GM12878 (cell line): ENCODE data around the gene PARG. TPM values are rescaled to one million over a fixed set of nuclear protein-coding genes. Genes with fewer than 3 reads are reported as not detected.

ENCODE experiments used
- CREB1 ChIP-seq: IDR thresholded peaks from 2 replicates; pipeline ENCODE4 v1.6.1; 2012; ENCODE audit warnings: low read depth, mild to moderate bottlenecking, inconsistent platforms
- EED ChIP-seq: sonication (generic); IDR thresholded peaks from 2 replicates; pipeline ENCODE4 v1.6.1; 2016; ENCODE audit warnings: antibody characterized with exemption, low read depth
- ETV6 ChIP-seq, 2 experiments: fragments of 450-650 bp in 1 of 2; IDR thresholded peaks in 1 of 2; conservative IDR thresholded peaks in 1 of 2; 2 replicates each; pipeline ENCODE4 v1.6.1; 2014; ENCODE audit warnings: antibody characterized with exemption in 1 of 2, borderline replicate concordance in 1 of 2, low read depth in 1 of 2, mild to moderate bottlenecking in 1 of 2, moderate library complexity in 1 of 2
- NFIC ChIP-seq: IDR thresholded peaks from 2 replicates; pipeline ENCODE4 v1.6.1; 2012; ENCODE audit warnings: low read depth, mild to moderate bottlenecking, inconsistent platforms, low read length, moderate library complexity
- PBX3 ChIP-seq: IDR thresholded peaks from 2 replicates; pipeline ENCODE4 v1.6.1; 2011; ENCODE audit warnings: mild to moderate bottlenecking, low read depth, low read length, moderate library complexity; ENCODE audit not compliant: insufficient replicate concordance
- POU2F2 ChIP-seq: IDR thresholded peaks from 3 replicates; pipeline ENCODE4 v1.6.1; 2011; ENCODE audit warnings: low read depth, mild to moderate bottlenecking, low read length, borderline replicate concordance
- REST ChIP-seq: IDR thresholded peaks from 2 replicates; pipeline ENCODE4 v1.6.1; 2012; ENCODE audit warnings: mild to moderate bottlenecking, low read depth, low read length
- SMC3 ChIP-seq: IDR thresholded peaks from 2 replicates; pipeline ENCODE4 v1.6.1; 2011; ENCODE audit warnings: low read length, improper control_type of control experiment, borderline replicate concordance
- SP1 ChIP-seq: IDR thresholded peaks from one replicate; pipeline ENCODE4 v1.6.1; 2011; ENCODE audit warnings: low read depth, low read length
- TBL1XR1 ChIP-seq: IDR thresholded peaks from 2 replicates; pipeline ENCODE4 v1.6.1; 2012; ENCODE audit warnings: low read depth, low read length, improper control_type of control experiment
- ZNF274 ChIP-seq: IDR thresholded peaks from one replicate; pipeline ENCODE4 v1.8.0; 2011; ENCODE audit not compliant: insufficient read length, insufficient read depth
- ZNF687 ChIP-seq: fragments of 450-650 bp; IDR thresholded peaks from 2 replicates; pipeline ENCODE4 v1.6.1; 2017; ENCODE audit warnings: mild to moderate bottlenecking, moderate library complexity
- polyA plus RNA-seq, 11 experiments: library from polyadenylated mRNA; depleted of rRNA in 4 of 11; unstranded in 6 of 11; stranded (reverse) in 5 of 11; fragments of >200 nt; fragmentation: Nextera tagmentation in 4 of 11; fragmentation: Illumina TruSeq in 1 of 11; extraction: Ambion mirVana in 4 of 11; extraction: Trizol in 1 of 11; gene quantifications; 1 replicate in 1 of 11; 2 replicates in 10 of 11; pipeline versions ENCODE4 v1.2.1 to v1.2.3, GENCODE V29; 2011 to 2016; ENCODE audit warnings: inconsistent platforms in 2 of 11, missing spikeins in 2 of 11, low read depth in 1 of 11
- total RNA-seq, 4 experiments: library from RNA; depleted of rRNA in 3 of 4; stranded (reverse); fragments of >200 nt in 3 of 4; fragmentation: Illumina TruSeq in 1 of 4; extraction: Trizol in 1 of 4; gene quantifications; 2 replicates each; pipeline versions ENCODE4 v1.2.1 to v1.2.3, GENCODE V29; 2013 to 2021

PARG gene
- total and polyA plus RNA-seq, 10 of the 15 experiments (the other 5 are each of a cell fraction or from before 2014, with no cell fraction given) = 4.8 to 35.4 (median 21.9) TPM

GRCh38 chr10:49783645-49784044, 158.2 kb downstream of the PARG start (continued):
- TF ChIP-seq REST (no peak), PBX3 (no peak), ZNF274 (no peak), ETV6 (conservative IDR thresholded peaks at IDR 0.05 in 1 of 2, IDR thresholded peaks at IDR 0.05 in 1 of 2; ENCODE audit: borderline replicate concordance in 1 of 2, low read depth in 1 of 2) (no peak), POU2F2 (no peak), CREB1 (no peak), SMC3 (no peak), EED (no peak), ZNF687 (no peak), TBL1XR1 (no peak), SP1 (no peak), NFIC (no peak)
